GM13977 (cell line): Measurements from ENCODE around the gene FAM83G.
"Not testable (repeated sequence)": the region's sequence is repeated elsewhere in the genome, so short reads cannot be mapped to it uniquely, and the experiment has no call there.

Source experiments
- DNase-seq: peaks from one replicate; pipeline ENCODE4 v3.0.0; 2012; ENCODE audit warnings: low spot score
- CTCF ChIP-seq: IDR thresholded peaks from 2 replicates; pipeline ENCODE4 v1.5.1; 2012; ENCODE audit warnings: mild to moderate bottlenecking, control low read depth; ENCODE audit not compliant: insufficient read depth; ENCODE audit errors: extremely low read depth, missing control alignments
- in situ Hi-C: fragments of 300-500 bp; cut with MboI; formaldehyde crosslinking; loops from one replicate; pipeline ENCODE4 v1.12.0; 2022; ENCODE audit warnings: low sequenced_read_pairs, low pct_unique_long_range_greater_than_20kb, mixed read lengths, inconsistent platforms; ENCODE audit not compliant: unreplicated experiment

Gene FAM83G

GRCh38 chr17:19022128-19022527 is 17.6 kb upstream of the FAM83G start:
- no peak for DNase-seq
- no peak for TF ChIP-seq CTCF
- in situ Hi-C loops, result loop anchor here (25.0 kb wide), 1 partner anchor 210 kb away; no protein-coding TSS in a partner anchor

- in situ Hi-C loops, result loop anchor here (25.0 kb wide), 1 partner anchor 209 kb away; no protein-coding TSS in a partner anchor
- DNase-seq, result no peak
- no peak for TF ChIP-seq CTCF
These were observed 17.1 kb upstream of the FAM83G start for GRCh38 chr17:19021622-19022083.

GRCh38 chr17:19021011-19021621 is 16.6 kb upstream of the FAM83G start:
- not testable (repeated sequence) for DNase-seq
- in situ Hi-C loops, result loop anchor here (25.0 kb wide), 1 partner anchor 209 kb away; no protein-coding TSS in a partner anchor

- in situ Hi-C loops, result loop anchor here (25.0 kb wide), 1 partner anchor 208 kb away; no protein-coding TSS in a partner anchor
- TF ChIP-seq CTCF, result no peak
These were observed 15.5 kb upstream of the FAM83G start for GRCh38 chr17:19020016-19020415.

GRCh38 chr17:19019041-19019941 is 14.7 kb upstream of the FAM83G start:
- DNase-seq, result no peak
- in situ Hi-C loops, result loop anchor here (25.0 kb wide), 1 partner anchor 207 kb away; no protein-coding TSS in a partner anchor
- no peak for TF ChIP-seq CTCF

More at GRCh38 chr17:19020016-19020415, 15.5 kb upstream of the FAM83G start:
- no peak for DNase-seq

GRCh38 chr17:19018600-19018950 is 14.0 kb upstream of the FAM83G start:
- in situ Hi-C loops, result loop anchor here (25.0 kb wide), 1 partner anchor 206 kb away; no protein-coding TSS in a partner anchor
- DNase-seq, result no peak
- TF ChIP-seq CTCF, result no peak
